HG03103 (cell line): Measurements from ENCODE around the gene ST6GAL2.

Experiments used
- ATAC-seq: cut with Tn5 transposase; IDR thresholded peaks from one replicate; pipeline ENCODE4 v1.9.1; 2021; ENCODE audit warnings: low read depth; ENCODE audit not compliant: unreplicated experiment

The ST6GAL2 gene

DNA sequence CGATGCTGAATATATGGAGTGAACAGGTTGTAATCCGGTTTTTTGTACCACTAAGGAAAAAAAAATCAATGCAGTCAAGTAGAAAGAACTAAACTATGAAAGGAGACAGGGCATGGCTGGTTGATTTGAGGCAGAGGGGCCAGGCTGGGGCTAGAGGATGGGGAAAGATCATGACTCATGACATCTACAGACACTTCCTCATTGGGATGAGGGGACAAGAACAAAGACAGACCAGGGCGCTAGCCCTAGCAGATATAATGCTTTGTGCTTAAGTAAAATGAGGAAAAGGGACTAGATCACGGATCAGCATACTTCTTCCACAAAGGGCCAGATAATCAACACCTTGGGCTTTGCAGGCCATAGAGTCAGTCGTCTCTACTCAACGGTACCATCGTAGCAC is 55.8 kb downstream of the ST6GAL2 start:
- ATAC-seq: no peak

DNA sequence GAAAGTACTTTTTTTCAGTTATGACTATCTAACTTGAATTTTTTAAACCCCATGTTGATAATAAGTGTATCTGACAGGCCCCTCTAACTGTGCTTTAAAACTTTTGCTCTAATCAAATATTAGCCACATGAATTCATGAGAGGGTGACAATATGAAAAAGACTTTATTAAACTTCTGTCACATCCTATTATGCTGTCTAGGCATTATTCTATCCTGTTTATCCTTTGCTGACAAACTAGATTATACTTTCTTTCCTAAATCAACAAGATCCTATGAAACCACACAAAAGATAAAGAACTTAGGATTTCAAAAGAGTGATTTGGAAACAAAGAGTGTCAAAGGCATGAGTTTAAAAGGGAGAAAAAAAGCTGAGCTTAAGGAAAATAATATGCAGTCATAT is 57.8 kb downstream of the ST6GAL2 start:
- no peak for ATAC-seq

DNA sequence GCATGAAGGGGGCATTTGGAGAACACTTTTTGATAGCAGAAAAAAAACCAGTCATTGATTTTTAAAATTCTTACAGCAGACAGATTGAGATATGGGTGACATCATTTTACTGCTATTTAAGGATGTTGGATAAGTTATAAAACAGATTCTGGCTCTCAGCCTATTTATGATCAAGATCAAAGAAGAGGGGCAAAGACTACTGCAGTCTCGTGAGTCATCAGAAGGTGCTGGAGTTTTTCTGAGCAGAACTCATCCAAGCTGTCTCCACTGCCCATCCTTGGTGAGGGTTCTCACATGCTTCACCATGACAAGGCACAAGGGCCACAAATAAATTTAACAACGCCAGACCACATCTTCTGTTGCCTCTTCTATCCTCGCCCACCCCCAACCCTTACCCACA is 58.8 kb downstream of the ST6GAL2 start:
- ATAC-seq: no peak

DNA sequence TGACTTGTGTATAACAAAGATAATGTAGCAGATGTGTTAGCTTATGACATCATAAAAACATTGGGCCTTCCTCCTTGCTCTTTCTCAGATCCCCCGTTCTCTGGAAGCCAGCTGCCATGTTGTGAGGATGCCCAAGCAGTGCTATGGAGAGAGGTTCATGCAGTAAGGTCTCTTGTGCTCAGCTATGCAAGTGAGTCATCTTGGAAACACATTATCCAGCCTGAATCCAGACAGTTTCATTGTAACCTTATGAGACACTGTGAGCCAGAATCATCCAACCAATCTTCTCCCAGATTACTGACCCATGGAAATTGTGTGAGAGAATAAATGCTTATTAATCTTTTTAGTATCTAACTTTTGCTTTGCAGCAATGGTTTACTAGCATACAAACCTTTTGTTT is 60.8 kb downstream of the ST6GAL2 start:
- ATAC-seq: no peak

DNA sequence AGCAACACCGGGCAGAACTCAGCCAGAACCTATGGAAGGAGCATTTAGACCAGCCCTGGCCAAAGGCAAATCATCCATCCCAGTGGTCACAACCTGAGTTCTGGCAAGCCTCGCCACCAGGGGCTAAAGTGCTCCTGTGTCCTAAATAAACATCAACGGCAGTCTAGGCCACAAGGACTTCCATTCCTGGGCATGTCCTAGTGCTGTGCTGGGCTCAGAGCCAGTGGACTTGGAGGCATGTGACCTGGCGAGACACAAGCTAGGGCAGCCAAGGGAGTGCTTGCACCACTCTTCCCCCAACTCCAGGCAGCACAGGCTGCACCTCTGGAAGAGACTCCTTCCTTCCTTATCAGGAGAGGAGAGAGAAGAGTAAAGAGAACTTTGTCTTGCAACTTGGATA is 69.0 kb downstream of the ST6GAL2 start:
- no peak for ATAC-seq

DNA sequence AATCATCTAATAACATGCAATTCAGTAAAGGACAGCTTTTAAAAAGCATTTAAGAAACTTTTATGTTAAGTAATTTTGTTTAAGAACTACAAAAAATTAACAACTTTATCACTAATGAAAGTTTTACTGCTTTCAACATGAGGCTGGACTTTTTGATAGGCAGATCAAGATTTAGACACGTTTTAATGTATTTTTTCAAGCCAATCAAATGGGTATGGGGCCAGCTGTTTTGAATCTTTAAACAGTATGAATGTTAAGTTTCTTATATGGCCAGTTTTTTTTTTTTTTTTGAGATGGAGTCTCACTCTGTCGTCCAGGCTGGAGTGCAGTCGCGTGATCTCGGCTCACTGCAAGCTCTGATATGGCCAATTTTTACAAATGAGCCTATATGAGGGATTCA is 73.1 kb downstream of the ST6GAL2 start:
- no peak for ATAC-seq

DNA sequence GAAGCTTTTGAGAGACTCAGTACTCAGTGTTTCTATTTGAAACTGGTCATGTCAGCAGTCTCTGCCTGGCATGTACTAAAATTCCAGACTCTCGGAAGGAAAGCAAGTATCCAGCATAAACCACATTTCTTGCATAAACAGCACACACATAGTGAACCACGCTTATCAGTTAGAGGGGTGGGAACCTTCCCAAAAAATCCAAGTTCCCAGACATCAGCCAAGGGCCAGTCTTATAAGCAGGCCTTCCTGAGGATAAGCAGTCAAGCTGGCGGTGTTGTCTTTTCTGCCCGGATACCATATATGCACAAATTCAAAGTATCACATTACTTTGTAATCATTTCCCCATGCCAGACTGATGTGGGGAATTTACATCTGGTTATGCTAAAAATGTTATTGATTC is 73.6 kb downstream of the ST6GAL2 start:
- no peak for ATAC-seq

DNA sequence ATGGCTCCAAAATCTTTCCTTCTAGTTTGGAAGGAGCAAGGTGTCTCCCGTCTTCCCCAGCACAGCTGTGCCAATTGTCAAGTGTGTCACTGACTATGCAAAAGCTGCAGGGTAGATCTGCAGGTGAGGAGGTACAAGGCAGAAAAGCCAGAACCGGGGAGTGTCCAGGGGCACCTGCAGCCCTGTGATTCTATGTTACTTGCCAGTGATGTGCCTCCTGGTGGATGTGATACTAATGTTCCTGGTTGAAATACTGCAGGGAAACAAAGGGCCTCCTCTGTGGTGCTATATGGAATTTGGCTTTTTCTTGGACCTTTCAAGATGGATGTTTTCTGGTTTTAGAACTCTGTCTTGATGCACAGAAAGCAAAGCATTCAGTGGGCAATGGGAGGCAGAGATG is 80.3 kb downstream of the ST6GAL2 start:
- ATAC-seq: no peak

DNA sequence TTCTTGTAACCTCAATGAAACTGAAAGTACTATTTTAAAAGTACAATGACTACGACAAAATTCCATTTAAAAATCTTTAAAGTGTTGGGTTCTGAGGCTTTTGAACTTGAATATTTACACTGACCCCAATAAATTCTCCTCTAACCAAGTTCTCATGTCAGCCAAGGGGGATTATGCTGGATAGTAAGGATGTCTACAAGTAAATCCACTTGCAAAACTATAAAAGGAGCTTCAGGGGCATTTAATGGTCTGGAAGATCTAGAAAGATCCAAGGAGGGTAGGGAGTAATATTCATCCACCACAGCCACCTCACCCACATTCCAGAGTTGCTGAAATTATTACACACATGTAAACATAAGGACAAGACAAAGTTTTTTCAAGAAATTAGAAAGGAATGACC is 81.8 kb downstream of the ST6GAL2 start:
- no peak for ATAC-seq

DNA sequence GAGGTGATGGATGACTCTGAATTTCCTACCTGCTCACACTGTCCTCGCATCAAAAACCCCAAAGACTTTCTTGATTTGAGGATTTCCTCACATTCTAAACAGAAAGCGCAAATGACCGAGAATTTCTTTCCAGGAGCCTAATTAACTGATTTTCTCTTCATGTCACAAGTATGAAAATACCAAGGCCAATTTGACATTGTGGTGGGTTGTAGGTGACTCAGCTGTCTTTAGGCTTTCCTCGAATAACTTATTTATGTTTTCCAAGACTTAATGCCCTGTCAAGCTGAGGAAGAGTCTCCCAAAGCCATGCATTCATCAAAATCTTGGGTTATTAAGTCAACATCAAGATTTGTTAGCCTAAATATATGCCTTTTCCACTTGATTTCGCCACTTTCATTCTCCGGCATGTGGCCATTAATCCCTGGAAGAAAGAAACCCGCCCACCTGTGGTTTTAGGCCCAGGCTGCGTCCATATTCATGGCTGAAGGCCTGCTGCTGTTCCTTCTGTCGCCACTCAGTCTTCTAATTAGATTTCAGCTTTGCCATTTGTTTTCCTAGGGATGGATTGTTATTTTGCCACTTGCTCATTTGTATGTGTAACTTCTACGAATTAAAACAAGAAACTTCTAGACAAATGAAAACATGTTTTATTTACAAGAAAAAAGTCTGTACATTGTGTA is 84.9 kb downstream of the ST6GAL2 start:
- no peak for ATAC-seq

DNA sequence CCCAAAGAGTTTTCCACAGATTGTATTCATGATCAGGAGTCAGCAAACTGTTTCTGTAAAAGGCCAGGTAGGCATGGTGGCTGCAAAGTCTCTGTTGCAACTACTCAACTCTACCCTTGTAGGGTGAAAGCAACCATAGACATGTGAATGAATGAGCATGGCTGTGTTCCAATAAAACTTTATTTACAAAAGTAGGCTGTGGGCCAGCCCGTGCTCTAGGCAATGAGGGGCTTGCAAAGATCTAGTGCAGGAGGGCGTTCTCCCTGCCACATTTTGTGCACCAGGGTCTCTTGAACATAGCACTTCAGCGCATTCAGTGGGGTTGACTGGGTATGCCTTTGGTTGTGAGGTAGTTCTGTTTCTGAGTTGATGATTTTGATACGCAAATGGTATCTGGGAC is 85.8 kb downstream of the ST6GAL2 start:
- no peak for ATAC-seq

DNA sequence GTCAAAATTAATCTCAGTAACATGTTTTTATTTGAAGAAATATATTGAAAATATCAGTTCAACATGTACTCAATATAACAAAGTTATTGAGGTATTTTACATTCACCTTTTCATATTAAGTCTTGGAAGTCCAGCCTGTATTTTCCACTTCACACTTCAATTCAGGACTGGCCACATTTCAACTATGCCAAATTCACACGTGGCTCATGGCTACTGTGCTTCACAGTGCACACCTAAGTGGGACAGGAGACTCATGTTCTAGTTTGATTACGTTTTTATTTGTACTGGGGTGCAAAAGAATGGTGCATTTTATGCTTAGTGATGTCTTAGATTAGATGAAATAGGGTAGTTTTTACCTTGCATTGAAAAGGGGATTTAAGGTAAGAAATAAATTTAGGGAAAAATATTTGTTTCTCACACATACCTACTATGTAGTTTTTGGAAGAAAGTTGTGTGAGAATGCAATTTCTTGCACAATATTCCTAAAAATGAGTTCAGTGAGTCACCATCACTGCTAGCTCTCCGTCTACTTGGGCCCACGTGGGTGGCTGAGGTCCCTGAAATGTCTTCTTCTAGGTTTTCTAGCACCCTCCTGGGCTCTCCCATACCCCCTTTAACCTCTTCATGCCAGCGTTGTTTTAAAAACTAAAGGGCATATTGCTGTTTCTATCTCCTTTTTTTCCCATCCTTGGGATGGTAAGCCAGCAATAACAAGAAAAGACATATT is 87.0 kb downstream of the ST6GAL2 start:
- ATAC-seq: no peak

DNA sequence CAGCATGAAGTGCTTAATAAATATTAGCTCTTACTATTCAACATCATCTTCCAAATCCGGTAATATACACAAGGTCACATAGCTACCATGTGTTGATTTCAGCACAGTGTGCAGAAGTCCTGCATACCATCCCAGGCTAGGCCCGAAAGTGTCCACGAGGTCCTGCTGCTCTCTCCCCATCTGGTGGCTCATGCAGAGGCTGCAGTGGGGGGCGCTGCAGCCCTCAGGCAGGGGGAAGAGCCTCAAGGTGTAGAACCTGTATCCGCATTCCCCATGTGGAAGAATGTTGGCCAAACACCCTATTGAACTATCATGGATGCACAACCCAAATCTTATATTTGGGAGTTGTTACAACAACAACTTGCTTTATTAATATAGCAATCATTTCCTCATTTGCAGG is 88.5 kb downstream of the ST6GAL2 start:
- no peak for ATAC-seq

DNA sequence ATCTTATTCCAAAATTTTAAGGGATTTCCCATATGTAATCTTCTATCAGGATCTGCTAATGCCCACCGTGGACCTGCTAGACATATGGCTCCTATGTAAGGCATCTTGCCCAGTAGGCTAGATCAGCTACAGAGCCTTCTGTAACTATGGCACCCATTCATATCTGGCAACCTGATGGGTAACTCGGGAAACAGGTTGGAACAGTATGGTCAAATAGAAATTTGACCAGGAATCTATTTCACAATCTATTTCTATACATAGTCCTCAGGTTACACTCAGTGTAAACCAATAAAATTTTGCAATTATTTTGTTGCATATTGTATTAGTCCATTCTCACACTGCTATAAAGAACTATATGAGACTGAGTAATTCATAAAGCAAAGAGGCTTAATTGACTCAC is 93.3 kb downstream of the ST6GAL2 start:
- no peak for ATAC-seq

DNA sequence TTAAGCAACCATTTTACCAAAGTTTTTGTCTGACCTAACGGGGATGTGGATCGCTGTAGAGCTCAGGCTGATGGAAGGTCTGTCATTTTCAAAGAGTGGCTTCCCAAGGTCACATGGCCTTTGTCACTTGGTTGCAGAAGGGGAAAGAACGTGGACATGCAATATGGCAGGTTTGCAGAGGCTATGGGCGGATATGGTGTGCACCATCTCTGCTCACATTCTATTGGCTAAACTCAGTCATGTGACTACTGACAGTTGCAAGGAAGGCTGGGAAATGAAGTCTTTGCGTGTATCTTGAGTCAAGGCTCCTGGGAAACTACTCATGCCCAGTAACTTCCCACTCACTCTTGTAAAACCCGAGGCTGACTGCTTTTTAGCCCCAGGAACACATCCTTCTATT is 96.8 kb downstream of the ST6GAL2 start:
- ATAC-seq: no peak

DNA sequence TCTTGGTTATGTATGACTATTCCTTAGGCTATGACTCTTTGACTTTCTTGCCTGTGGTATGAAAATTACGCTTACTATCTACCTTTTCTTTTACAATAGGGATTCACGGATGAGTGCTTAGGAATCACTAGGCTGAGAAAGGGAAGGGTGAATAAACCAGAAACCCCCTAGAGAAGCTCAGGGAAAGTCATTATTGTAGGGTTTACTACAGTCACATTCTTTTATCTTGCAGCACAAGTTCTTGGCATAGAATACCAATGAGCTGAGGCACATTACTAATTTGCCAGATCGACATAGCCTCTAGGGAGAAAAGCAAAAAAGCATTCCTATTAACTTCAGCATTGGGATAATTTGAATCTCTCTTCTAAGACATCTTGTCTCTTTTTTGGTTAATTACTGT is 103.3 kb downstream of the ST6GAL2 start:
- no peak for ATAC-seq

DNA sequence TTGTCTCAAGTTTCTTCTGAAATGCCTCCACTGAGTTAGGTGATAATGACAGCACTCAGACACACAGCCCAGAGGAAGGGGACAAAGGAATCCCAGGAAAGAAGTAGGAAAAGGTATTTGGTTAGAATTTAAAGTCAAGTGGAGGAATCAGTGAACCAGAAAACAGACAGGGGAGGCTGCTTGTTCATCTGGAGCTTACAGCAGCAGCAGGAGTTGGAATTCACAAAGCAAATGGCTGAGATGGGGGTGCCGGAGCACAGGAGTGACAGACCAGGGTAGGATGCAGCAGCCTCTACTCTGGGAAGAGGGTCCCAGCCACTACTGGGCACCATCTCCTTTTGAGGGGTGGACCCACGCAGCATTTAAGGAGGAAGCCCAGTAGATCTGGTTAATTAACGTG is 104.8 kb downstream of the ST6GAL2 start:
- ATAC-seq: no peak

DNA sequence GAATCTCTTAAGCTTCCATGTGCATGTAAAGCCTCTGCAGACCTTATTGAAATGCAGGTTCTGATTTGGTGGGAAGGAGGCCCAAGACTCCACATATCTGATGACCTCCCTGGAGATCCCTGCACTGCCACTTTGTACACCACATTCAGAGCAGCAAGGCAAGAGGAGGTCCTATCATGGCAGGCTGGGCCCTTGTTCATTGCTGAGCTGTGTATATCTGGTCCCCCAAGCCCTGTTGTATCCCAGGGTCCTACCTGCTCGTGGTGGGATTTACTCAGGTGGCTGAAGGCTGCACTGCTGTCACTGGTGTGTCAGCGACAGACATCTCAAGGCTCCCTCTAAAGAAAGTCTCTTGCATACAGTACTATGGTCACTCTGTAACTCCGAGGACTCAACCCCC is 114.2 kb downstream of the ST6GAL2 start:
- no peak for ATAC-seq

DNA sequence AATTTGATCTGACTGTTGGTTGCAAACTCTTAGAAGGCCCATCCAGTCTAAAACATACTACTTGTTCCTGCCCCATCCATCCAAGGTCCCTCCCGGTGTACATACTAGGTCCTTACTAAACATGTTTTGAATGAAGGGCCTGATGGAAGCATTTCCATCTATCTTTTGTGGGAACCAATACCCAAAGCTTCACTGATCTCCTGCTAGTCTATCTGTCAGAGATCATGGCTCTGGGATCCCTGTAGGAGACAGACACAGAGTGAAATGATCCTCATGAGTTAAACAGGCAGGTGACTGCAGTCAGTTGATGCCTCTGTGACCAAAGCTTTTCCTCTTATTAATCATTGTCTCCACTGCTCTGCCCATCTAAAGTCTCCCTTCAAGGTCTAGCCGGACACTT is 115.0 kb downstream of the ST6GAL2 start:
- no peak for ATAC-seq

DNA sequence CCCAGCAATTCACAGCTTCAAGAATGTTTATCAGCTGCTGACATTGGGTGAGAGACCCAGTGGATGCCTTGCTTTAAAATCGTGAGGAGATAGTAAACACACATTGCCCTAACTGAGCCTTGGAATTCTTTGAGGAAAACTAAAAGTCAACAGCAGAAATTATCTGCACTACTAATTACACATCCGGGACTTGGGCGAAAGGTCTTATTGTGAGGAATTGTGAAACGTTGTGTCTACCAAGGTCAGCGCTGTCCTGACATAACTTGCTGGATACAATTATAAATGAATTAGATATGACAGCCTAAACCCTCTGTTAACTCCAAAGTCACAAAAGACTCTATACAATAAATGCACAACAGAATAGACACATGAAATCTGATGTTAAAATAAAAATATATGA is 121.4 kb downstream of the ST6GAL2 start:
- no peak for ATAC-seq

DNA sequence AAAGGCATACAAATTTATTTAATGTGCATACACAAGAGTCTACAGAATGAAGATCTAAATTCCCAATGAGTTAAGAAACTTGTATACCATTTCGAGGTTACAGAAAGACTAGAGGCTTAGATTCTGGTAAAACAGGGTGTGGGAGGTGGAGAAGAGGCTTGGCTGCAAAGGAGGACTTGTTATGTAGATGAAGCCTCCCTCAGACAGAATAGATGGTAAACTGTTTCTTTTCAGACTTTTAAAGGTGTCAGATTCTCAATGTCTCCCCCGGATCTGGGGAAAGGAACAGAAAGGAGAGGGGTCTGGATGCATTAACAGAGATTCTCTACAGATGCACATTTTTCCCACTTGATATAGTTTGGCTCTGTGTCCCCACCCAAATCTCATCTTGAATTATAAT is 126.0 kb downstream of the ST6GAL2 start:
- ATAC-seq: no peak

DNA sequence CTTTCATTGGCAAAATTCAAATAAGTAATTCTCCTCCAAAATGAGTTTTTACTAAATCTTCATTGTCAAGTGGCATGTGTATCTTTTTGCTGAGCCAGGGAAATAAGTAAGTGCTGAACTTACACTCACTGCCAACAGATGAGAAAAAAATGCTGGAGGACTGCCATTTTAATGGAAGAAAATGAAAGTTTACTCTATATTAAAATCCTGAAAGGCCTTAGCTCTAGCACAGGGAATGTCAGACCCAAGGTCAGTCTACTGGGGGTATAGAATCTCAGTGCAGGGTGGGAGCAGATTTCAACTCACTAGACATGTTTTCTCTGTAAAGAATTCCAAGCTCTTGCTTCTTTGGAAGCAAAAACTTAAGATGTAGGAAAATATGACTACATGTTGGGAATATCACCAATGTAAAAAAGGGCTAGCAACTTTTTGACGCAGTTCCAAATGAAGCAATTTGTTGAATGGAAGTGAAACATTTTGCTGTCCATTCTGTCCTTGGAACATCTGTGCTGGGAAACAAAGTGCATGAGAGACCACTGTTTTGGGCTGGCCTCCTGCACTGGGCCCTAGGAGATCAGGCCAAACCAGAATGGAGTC is 127.0 kb downstream of the ST6GAL2 start:
- ATAC-seq: no peak
